Neutrophil (primary cell): ENCODE measurements around the gene SAMHD1.
A peak's percentile ranks its signal among the peaks of the same experiment; 100 is the strongest.
"Not testable (repeated sequence)": the region's sequence is repeated elsewhere in the genome, so short reads cannot be mapped to it uniquely, and the experiment has no call there.

ENCODE experiments used
- H3K27ac ChIP-seq: fragments of 200-600 bp; sonication (generic); 2 replicates; pipeline ENCODE4 v1.5.1; 2016; ENCODE audit warnings: mild to moderate bottlenecking, moderate library complexity
- H3K27me3 ChIP-seq: fragments of 200-600 bp; sonication (generic); 2 replicates; pipeline ENCODE4 v1.6.0; 2016; ENCODE audit warnings: mild to moderate bottlenecking
- H3K36me3 ChIP-seq: fragments of 200-600 bp; sonication (generic); 2 replicates; pipeline ENCODE4 v1.5.1; 2017
- H3K4me1 ChIP-seq, 2 experiments: fragments of 200-600 bp in 1 of 2; sonication (generic) in 1 of 2; 1 replicate in 1 of 2; 2 replicates in 1 of 2; pipeline versions ENCODE4 v1.5.1 to v1.6.1; 2013 to 2016; ENCODE audit warnings: low read depth in 1 of 2, low read length in 1 of 2, mild to moderate bottlenecking in 1 of 2, moderate library complexity in 1 of 2; ENCODE audit not compliant: control insufficient read depth in 1 of 2, insufficient read depth in 1 of 2
- H3K4me3 ChIP-seq, 2 experiments: fragments of 200-600 bp in 1 of 2; sonication (generic) in 1 of 2; 1 replicate in 1 of 2; 2 replicates in 1 of 2; pipeline ENCODE4 v1.5.1; 2013 to 2016; ENCODE audit warnings: low read depth in 1 of 2, low read length in 1 of 2, mild to moderate bottlenecking in 1 of 2, moderate library complexity in 1 of 2
- H3K9me3 ChIP-seq: fragments of 200-600 bp; sonication (generic); 2 replicates; pipeline ENCODE4 v1.5.1; 2016
- TF ChIP-seq, protein P1 (sequence below): fragments of 200-600 bp; sonication (generic); IDR thresholded peaks from 2 replicates; pipeline ENCODE4 v1.5.1; 2016; ENCODE audit warnings: antibody characterized with exemption

The SAMHD1 gene

DNA sequence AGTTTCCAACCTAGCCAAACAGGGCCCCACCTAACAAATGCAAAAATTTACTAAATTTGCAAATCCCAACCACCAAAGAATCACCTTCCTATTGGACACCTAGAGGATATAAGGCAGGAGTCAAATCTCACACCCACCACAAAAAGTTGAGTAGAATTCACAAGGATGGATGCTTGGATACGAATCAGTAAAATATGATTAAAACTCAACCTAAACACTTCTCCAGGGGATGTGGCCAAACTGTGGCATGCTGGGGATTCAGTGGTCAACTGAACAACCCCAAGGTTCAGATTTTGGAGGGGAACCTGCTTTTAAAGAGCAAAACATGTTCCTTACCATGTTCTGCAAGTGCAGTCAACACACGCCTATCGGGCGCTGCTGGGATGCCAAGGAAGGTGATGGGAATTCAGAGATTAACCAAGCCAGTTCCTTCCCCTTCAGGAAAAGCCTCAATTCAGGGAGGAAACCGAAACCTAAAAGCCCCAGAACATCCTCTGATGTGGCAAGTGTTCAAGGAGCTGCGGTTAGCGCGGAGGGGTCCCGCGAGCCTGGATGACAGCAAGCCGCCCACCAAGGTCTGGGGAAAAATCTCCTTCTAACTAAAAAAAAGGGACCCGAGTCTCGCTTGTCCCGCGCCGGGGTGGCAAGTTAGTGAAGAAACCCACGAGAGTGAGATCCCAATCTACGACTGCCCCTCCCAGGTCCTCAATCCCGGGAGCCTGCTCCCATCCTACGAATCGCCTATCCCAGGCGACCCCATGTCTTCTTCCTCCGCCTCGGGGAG lies 902 bp downstream of the SAMHD1 start:
- H3K4me1 ChIP-seq, result peaks cover 28 to 38% of the 10 kb centered on the region in 2 experiments
- peak overlapping the region; percentile 84 to 96 for H3K4me3 ChIP-seq
- peaks cover 11% of the 10 kb centered on the region for H3K36me3 ChIP-seq
- TF ChIP-seq, protein P1, sequence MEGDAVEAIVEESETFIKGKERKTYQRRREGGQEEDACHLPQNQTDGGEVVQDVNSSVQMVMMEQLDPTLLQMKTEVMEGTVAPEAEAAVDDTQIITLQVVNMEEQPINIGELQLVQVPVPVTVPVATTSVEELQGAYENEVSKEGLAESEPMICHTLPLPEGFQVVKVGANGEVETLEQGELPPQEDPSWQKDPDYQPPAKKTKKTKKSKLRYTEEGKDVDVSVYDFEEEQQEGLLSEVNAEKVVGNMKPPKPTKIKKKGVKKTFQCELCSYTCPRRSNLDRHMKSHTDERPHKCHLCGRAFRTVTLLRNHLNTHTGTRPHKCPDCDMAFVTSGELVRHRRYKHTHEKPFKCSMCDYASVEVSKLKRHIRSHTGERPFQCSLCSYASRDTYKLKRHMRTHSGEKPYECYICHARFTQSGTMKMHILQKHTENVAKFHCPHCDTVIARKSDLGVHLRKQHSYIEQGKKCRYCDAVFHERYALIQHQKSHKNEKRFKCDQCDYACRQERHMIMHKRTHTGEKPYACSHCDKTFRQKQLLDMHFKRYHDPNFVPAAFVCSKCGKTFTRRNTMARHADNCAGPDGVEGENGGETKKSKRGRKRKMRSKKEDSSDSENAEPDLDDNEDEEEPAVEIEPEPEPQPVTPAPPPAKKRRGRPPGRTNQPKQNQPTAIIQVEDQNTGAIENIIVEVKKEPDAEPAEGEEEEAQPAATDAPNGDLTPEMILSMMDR, result no peak
- H3K9me3 ChIP-seq, result no peaks in the 10 kb centered on the region
- H3K27ac ChIP-seq, result peak overlapping the region; percentile 89
- no peaks in the 10 kb centered on the region for H3K27me3 ChIP-seq

DNA sequence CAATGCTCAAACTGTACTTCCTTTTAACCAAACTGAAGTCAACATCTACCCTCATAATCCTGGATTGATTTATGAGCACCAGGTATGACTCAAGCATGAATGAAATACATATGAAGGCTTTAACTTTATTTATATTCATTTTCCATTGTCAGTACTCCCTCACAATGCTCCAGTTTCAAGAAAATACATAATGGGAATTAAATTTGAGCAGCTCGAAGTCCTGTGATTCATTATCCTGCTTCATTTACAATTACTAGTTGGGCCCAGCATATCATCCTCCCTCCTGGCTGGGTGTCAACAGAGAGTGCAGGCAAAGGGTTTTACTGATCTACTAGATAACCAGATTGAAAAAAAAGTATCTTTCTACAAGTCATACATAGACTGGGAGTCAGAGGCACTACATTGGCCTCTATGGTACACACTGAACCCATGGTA lies 10.1 kb downstream of the SAMHD1 start:
- Histone ChIP-seq H3K4me3 (no peak overlapping the region), H3K4me1 (no peaks in the 10 kb centered on the region), H3K36me3 (peaks cover 62% of the 10 kb centered on the region)

DNA sequence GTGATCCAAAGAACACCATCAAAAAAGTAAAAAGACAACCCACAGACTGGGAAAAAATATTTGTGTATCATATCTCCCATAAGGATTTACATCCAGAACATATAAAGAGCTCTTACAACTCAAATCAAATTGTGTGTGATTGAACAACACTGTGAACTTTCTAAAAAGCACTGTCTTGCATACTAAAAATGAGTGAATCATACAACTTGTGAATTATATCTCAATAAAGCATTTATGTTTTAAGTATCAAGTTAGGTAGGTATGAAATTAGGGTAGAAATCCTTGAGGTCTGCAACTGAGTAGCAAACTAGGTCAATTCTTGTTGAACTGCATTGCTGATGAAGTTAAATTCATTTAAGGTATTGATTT lies 14.1 kb downstream of the SAMHD1 start:
- H3K27me3 ChIP-seq, result no peaks in the 10 kb centered on the region
- peaks cover 0 to 2% of the 10 kb centered on the region in 2 experiments for H3K4me1 ChIP-seq
- H3K4me3 ChIP-seq, result no peak overlapping the region
- no peaks in the 10 kb centered on the region for H3K9me3 ChIP-seq
- no peak overlapping the region for H3K27ac ChIP-seq
- TF ChIP-seq, protein P1, result no peak
- H3K36me3 ChIP-seq, result peaks cover 53% of the 10 kb centered on the region

More for the DNA sequence above, 10.1 kb downstream of the SAMHD1 start:
- TF ChIP-seq, protein P1, result no peak
- no peak overlapping the region for H3K27ac ChIP-seq
- H3K9me3 ChIP-seq, result no peaks in the 10 kb centered on the region
- H3K27me3 ChIP-seq, result no peaks in the 10 kb centered on the region

DNA sequence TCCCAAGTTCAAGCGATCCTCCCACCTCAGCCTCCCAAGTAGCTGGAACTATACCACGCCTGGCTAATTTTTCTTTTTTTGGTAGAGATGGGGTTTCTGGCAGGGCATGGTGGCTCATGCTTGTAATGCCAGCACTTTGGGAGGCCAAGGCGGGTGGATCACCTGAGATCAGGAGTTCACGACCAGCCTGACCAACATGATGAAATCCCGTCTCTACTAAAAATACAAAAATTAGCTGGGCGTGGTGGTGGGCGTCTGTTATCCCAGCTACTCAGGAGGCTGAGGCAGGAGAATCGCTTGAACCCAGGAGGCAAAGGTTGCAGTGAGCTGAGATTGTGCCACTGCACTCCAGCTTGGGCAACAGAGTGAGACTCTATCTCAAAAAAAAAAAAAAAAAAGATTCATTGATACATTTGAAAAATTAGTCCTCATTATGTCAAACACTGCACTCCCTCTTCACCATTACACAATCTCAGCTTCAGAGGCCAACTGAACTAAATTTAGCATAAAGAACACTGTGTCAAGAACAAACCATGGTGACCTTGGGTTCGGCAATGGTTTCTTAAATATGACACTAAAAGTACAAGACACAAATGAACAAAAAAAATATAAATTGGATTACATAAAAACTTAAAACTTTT lies 14.6 kb downstream of the SAMHD1 start:
- H3K27me3 ChIP-seq, H3K27ac ChIP-seq, H3K4me3 ChIP-seq, H3K4me1 ChIP-seq, H3K9me3 ChIP-seq: not testable (repeated sequence)
- peaks cover 54% of the 10 kb centered on the region for H3K36me3 ChIP-seq

DNA sequence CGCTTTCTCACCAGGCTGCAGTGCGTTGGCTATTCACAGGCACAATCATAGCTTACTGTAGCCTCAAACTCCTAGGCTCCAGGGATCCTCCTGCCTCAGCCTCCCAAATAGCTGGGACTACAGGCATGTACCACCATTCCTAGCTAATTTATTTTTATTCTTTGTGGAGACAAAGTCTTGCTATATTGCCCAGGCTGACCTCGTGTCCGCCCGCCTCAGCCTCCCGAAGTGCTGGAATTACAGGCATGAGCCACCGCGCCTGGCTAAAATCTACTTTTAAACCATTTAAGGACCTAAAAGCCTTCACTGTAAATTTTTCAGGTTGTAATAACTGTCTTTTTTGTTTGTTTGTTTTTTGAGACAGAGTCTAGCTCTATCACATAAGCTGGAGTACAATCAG lies 15.2 kb downstream of the SAMHD1 start:
- TF ChIP-seq, protein P1, result no peak
- no peaks in the 10 kb centered on the region for H3K9me3 ChIP-seq
- peaks cover 0 to 3% of the 10 kb centered on the region in 2 experiments for H3K4me1 ChIP-seq
- H3K36me3 ChIP-seq, result peaks cover 52% of the 10 kb centered on the region
- H3K4me3 ChIP-seq, result no peak overlapping the region
- H3K27ac ChIP-seq, result no peak overlapping the region
- H3K27me3 ChIP-seq, result no peaks in the 10 kb centered on the region

DNA sequence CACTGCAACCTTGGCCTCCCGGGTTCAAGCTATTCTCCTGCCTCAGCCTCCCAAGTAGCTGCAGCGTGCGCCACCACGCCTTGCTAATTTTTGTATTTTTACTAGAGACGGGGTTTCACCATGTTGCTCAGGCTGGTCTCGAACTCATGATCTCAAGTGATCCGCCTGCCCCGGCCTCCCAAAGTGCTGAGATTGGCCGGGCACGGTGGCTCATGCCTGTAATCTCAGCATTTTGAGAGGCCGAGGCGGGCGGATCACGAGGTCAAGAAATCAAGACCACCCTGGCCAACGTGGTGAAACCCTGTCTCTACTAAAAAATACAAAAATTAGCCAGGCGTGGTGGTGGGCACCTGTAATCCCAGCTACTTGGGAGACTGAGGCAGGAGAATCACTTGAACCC lies 17.9 kb downstream of the SAMHD1 start:
- H3K27me3 ChIP-seq, H3K27ac ChIP-seq, H3K4me3 ChIP-seq, H3K4me1 ChIP-seq, H3K9me3 ChIP-seq: not testable (repeated sequence)
- peaks cover 67% of the 10 kb centered on the region for H3K36me3 ChIP-seq
